Ramos (cell line): ENCODE results near the gene GABARAPL1.

Source experiments
- in situ Hi-C: fragments of 300-500 bp; cut with MboI; formaldehyde crosslinking; loops from one replicate; pipeline ENCODE4 v1.14.3; 2022; ENCODE audit warnings: low sequenced_read_pairs; ENCODE audit not compliant: unreplicated experiment

GABARAPL1 gene

DNA sequence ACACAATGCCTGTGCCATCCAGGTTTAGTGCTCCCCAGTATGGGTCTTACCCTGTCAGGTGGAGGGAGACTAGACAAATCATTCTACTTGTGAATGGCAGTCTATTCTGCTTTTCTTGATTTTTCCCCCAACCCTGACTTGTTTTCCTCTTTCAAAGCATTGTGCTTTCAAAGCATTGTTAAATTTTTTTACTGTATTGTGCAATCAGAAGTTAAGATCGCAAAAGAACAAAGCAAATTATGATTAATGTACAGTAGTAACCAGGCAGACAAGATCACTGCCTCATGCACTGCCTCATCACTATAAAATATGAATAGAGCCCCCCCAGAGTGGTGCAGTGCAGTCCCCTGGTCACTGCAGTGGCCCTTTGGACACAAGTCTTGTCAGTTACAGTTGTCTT is 14.1 kb downstream of the GABARAPL1 start:
- in situ Hi-C loops, result no loop called here

DNA sequence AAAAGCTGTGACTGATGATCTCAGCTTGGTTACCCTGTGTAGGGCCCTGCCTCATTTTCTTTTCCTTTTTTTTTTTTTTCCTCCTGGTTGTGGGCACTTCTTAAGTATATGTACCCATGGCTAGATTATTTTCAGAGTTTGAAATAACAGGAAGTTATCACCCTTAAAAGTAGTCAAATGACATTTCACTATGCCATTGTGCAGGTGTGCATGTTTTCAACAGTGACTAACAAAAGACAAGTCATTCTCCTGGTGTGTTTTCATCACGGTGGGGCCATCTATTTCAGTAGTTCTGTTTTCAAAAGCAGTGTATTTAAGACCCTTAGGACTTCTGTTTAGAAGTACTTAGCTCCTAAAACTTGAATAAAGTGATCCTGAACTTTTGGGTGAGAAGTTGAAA is 15.0 kb downstream of the GABARAPL1 start:
- in situ Hi-C loops, result no loop called here

DNA sequence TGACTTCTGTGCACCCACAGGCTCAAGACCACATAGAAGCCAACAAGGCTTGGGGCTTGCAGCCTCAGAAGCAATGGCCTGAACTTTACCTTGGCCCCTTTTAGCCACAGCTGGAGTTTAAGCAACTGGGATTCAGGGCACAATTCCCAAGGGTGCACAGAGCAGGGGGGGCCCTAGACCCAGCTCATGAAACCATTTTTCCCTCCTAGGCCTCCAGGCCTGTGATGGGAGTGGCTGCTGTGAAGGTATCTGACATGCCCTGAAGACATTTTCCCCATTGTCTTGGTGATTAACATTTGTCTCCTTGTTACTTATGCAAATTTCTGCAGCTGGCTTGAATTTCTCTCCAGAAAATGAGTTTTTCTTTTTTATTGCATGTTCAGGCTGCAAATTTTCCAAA is 21.9 kb downstream of the GABARAPL1 start:
- in situ Hi-C loops, result no loop called here

DNA sequence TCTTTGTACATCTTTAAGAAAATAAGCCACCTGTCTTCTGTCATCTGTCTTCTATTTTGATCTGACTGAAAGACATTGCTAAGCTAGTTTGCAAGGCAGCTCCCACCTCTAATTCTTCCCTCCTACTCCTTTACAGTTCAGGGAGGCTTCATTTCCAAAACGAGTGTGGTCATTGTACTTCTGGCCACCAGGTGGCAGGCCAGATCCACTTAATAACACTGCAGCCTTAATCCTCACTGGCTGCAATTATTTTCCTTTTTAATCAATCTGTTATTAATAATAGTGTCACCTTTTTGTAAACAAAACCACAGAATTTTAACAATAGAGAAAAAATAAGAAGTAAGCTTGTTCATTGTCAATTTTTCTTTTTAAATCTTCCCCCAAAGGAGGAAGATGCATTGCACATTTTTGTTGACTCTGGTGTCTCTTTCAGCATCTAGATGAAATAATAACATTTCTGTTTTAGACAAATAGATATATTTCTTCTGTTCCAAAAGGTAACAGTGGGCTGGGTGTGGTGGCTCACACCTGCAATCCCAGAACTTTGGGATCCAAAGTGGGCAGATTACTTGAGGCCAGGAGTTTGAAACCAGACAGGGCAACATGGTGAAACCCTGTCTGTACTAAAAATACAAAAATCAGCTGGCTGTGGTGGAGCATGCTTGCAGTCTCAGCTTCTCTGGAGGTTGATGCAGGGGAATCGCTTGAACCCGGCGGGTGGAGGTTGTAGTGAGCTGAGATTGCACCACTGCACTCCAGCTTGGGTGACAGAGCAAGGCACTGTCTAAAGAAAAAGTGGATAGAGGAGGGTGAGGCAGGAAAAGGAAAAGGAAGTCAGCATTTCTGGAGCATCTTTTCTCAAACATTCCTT is 23.3 kb downstream of the GABARAPL1 start:
- in situ Hi-C loops, result loop anchor here (5.0 kb wide), 3 partner anchors 146 to 436 kb away; partner anchors contain the start of gene STYK1

DNA sequence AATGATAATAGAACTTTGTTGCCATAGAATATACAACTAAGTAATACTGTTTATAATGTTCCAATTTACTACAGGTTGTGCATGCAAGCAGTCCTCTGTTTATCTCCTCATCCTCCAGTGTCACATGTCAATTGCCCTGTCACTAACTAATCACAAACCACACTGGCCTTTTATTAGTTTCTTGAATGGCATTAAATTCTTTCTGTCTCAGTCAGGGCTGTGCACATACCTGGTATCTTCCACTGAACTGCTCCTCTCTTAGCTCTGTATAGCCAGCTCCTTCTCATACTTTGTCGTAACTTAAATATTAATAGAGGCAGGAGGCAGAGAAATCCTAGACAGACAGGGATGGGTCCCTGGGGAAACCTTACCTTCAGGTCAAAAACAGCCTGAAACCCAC is 24.0 kb downstream of the GABARAPL1 start:
- in situ Hi-C loops, result loop anchor here (5.0 kb wide), 3 partner anchors 146 to 436 kb away; partner anchors contain the start of gene STYK1

DNA sequence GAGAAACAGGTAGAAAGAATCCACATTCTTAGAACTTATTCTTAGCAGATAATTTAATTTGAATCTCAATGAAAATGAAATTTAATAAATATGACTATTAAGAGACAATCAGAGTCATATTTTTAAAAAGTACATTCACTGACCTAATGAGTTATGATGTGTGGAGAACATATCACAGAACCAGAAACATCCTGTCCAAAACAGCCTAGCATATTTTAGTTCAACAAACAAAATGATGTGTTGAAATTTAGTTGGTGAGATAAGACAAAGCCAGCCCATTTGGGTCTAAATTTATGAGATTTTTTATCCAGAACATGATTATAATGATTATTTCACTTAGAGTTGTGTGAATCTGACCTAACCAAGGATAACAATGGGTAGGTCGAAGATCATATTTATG is 25.8 kb downstream of the GABARAPL1 start:
- in situ Hi-C loops, result loop anchor here (5.0 kb wide), 3 partner anchors 144 to 434 kb away; partner anchors contain the start of gene STYK1

DNA sequence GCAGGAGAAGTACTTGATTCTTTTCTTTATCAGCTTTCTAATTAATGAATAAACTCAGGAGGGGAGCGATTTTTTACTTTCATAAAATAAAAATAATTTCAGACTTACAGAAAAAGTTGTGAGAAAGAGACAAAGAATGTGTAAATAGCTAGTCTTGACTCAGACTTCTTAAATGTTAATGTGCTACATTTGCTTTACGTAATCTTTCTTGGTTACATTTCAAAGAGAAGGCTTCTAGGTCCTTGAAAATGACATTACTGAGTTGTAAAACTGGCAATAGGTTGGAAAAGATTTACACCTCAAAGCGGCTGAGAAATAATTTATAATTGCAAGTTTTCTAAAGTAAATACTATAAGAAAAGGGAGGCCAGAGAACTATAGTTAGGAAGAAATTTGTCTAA is 28.6 kb downstream of the GABARAPL1 start:
- in situ Hi-C loops, result no loop called here

DNA sequence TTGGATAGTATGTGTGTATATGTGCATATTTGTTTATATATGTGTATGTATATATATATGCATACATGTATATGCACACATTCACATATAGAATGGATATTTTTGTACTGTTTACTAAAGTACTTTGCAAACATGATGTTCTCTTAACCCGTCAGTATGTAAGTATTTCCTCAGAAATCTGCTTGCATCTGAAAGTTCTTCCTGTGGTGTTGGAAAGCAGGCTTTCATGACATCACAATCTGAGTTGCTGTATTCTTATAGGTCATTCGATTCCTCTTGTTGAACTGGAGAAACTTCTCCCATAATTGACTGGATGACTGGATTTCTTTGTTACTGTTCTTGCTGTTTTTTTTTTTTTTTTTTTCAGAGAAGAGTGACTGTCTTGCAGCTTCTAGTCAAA is 29.1 kb downstream of the GABARAPL1 start:
- in situ Hi-C loops, result no loop called here

DNA sequence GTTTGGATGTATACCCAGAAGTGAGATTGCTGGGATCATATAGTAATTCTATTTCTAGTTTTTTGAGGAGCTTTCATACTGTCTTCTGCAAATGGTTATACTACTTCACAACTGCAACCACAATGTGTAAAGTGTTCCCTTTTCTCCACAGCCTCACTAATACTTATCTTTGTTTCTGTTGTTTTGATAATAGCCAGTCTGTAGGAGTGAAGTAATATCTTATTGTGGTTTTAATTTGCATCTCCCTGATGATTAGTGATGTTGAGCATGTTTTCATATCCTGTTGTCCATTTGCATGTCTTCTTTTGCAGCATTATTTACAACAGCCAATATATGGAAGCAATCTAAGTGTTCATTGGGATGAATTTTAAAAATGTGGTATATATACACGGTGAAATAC is 29.9 kb downstream of the GABARAPL1 start:
- in situ Hi-C loops, result no loop called here

DNA sequence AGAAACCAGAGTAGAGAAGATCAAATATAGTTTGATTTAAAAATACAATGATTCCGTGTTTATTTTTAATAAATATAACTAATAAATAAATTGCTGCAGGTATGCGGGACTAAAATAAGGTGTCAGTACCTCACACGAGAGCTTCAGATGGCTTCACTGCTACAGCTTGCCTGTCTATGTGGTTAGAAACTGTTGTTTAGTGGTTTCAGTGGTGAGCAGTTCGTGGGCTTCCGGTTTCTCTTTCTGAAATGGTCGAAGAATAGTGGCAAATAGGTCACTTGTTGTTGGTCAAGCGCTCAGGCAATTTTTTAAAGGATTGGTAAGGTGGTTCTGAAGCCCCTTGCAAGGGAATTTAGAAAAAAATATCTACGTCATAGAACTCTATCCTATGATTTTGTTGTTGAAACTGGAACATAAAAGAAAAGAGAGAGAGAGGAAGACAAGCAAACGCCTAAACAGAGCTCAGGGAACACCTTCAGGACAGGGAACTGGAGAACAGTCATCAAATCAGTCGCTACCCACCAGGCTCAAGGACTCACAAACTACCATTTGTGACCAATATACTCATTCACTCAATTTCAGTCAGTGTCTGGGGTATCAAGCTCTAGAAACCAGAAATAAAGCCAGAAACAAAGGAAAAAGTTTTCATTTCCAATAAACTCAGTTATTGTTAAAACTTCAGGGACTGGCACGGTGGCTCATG is 31.3 kb downstream of the GABARAPL1 start:
- in situ Hi-C loops, result no loop called here

DNA sequence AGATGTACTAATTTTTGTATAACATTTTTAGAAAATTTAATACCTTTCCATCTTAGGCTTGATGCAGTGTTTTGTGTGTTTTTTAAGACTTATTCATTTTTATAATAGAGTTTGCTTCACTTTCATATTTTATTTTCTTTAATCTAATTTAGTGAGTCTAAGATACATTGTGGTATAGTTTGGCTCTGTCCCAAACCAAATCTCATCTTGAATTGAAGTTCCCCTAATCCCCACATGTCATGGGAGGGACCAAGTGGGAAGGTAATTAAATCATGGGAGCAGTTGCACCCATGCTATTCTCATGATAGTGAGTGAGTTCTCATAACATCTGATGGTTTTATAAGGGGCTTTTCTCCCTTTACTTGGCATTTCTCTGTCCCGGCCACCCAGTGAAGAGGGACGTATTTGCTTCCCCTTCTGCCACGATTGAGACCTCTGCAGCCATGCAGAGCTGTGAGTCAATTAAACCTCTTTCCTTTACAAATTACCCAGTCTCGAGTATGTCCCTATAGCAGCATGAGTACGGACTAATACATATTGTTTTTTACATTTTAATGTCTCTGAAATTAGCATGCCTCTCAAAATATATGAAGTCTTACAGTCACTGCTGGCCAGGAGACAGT is 34.9 kb downstream of the GABARAPL1 start:
- in situ Hi-C loops, result no loop called here

DNA sequence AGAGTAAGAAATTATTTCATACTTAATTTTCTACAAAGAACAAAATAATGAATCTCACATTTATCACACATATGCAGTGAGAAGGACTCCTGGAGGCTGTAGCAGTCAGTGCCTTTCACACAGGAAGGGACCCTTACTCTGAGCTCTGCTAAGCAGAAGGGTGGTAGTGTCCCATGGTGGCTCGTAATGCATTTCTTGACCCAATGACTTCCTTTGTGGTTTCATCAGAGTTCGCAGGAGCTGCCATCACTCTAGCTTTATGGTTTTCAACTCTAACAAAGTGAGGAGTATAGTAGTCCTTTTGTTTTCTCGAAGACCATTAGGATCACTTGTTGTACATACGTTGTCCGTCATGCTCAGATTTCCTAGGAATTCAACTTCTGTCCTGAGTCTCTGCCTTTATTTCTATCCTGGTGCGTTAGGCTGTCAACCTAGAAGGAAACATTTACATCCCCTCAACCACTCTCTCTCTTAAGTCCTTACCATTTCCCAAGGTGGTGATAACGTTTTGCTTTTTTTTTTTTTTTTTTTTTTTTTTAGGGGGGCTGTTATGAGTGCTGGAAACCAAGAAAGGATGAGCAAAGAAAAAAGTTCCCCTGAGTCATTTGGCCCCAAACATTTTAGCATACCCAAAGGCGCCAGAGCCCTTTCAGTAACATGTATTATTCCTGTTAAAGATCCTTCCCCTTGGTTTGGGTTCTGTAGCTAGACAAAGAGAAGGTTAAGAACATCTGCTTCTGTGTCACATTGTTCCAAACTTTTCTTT is 37.2 kb downstream of the GABARAPL1 start:
- in situ Hi-C loops, result no loop called here

DNA sequence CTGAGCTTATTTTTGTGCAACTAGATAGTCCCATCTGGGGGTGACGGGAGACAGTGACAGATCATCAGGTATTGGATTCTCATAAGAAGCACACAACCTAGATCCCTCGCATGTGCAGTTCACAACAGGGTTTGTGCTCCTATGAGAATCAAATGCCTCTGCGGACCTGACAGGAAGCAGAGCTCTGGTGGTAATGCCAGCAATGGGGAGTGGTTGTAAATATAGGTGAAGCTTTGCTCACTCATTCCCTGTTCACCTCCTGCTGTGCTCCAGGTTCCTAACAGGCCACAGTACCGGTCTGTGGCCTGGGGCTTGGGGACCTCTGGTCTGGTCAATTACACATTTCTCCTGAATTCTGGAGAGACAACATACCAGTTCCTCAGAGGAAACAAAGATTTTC is 39.0 kb downstream of the GABARAPL1 start:
- in situ Hi-C loops, result no loop called here

DNA sequence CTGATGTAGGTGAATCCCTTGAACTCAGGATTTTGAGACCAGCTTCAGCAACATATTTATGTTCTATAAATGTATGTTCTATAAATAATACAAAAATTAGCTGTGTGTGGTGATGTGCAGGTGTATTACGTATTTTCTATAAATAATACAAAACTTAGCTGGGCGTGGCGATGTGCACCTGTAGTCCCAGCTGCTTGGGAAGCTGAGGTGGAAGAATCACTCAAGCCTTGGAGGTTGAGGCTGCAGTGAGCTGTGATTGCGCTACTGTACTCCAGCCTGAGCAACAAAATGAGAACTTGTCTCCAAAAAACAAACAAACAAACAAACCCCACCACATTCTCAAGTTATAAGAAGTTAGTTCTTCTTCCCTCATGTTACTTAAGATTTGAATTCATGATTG is 39.5 kb downstream of the GABARAPL1 start:
- in situ Hi-C loops, result no loop called here

DNA sequence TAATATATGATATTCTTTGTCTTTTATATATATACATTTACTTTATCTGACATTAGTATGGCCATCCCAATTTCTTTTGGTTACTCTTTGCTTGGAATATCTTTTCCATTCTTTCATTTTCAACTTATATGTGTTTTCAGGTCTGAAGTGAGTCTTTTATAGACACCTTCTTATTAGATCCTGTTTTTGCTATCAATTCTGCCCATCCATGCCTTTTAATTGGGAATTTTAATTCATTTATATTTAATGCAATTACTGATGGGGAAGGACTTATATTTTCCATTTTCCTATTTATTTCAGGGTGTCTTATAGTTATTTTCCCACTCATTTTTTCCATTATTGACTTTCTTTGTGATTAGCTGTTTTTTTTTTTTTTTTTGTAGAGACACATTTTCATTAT is 43.4 kb downstream of the GABARAPL1 start:
- in situ Hi-C loops, result no loop called here

DNA sequence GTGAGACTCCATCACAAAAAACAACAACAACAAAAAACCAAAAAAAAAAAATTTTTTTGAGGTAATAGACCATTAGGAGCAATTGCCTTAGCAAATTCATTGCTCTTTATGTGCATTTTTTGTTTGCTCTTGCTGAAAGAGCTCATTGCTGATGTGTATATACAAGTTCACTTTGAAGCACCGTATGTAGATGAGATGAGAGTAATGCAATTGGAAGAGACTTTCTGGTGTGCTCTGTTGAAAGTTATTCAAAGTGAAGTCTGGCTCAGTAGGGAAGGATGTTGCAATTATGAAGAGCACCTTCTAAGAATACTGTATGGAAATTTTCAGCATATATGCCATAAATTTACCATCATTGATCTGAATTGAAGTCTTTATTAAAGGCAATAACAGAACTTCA is 48.2 kb downstream of the GABARAPL1 start:
- in situ Hi-C loops, result no loop called here

DNA sequence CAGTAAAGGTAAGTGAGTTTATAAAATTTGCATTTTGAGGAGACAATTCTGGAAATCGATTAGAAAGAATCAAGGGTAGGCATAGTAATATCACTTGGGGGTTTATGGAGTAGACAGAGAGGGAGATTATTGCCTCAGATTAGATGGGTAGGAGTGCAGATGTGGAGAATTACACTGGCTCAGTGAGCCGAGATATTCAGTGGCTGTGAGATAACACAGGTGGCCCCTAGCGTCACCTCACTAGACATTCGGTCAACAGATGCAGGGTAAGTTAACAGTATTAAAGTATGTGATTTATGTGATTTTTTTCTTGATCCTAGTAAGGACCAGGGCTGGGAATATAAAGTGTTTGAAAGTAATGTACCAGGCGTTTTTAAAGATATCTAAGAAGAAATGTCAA is 55.4 kb downstream of the GABARAPL1 start:
- in situ Hi-C loops, result no loop called here

DNA sequence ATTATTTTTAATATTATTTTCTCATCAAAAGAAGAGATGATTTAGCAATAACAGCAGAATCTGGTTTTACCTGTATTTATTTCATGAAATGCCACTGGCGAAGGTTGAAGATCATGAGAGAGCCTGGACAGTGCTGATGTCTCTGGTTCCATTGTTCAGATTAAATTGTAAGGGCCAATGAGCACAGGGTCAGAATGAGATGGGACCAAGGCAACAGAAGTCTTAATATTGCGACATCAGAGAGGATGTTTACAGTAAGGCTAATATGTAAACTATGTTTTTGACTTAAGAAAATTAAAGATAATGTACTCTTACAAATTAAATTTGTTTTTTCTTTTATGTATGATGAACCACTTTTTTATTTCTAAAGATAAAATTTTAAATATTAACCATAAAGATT is 59.8 kb downstream of the GABARAPL1 start:
- in situ Hi-C loops, result no loop called here
